Adrenal gland (tissue), 5 donors: ENCODE measurements around the gene YWHAH.

ENCODE experiments used
- CTCF ChIP-seq, 6 experiments: fragments of 450-650 bp in 4 of 6; fragments of 200-600 bp in 2 of 6; sonication (generic) in 1 of 6; IDR thresholded peaks; 1 replicate in 5 of 6; 2 replicates in 1 of 6; pipeline versions ENCODE4 v1.5.1 to v1.8.0; 2016 to 2021; ENCODE audit warnings: antibody characterized with exemption in 6 of 6, mild to moderate bottlenecking in 2 of 6, moderate library complexity in 1 of 6
- POLR2A ChIP-seq, 2 donors: fragments of 450-650 bp; IDR thresholded peaks; one replicate each; pipeline ENCODE4 v1.6.1; 2017; ENCODE audit warnings: antibody characterized with exemption in 2 of 2, mild to moderate bottlenecking in 2 of 2, moderate library complexity in 1 of 2
- donor health status: DM: no; HTN: no; CAD: no.

DNA sequence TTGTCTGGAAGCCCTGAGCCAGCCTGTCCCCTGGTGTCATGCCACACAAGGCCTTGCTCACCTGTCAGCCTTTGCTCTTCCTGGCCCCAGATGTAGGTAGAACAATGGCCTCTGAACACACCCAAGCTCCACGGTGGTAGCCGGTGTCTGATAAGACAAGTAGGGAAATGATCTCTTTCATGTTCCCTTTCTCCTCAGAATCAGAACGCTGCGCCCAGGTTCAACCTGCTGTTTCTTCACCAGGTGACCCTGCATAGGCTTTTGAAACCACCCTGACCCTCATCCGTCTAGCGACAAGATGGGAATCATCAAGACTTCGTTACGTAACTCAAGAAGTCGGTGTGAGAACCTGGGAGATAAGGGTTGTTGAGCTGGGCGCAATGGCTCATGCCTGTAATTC lies 28.7 kb upstream of the YWHAH start:
- TF ChIP-seq CTCF (IDR thresholded peaks at IDR 0.05) (no peak), POLR2A (IDR thresholded peaks at IDR 0.05) (no peak)
